ENCODE data around the gene MORC2. TPM values are rescaled to one million over a fixed set of nuclear protein-coding genes. Genes with fewer than 3 reads are reported as not detected.

Gene MORC2
- total RNA-seq, 4 donors from 2014 or later: 19.4 to 21.6 (median 20.9) TPM

DNA sequence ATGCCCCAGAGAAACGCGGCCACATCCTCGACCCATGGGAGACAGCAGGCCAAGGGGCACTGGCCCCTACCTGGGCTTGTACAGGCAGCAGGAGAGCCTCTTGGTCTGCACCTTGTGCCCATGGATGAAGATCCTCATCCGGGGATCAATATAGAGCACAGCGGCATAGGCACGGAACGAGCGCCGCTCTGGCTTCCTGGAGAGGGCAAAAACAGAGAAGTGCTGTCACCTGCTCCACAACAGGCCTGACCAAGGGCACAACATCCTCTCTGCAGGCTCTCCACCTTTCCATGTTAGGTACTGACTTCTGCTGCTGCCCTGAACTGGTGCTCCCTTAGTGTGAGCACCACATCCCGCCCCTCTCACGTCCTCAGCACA, 27.2 kb downstream of the MORC2 start:
- no peak for TF ChIP-seq CTCF (IDR thresholded peaks at IDR 0.05; ENCODE audit: low read depth)

GRCh38 chr22:30940685-30941362, 27.8 kb downstream of the MORC2 start:
- no peak for TF ChIP-seq CTCF (IDR thresholded peaks at IDR 0.05; ENCODE audit: low read depth)

DNA sequence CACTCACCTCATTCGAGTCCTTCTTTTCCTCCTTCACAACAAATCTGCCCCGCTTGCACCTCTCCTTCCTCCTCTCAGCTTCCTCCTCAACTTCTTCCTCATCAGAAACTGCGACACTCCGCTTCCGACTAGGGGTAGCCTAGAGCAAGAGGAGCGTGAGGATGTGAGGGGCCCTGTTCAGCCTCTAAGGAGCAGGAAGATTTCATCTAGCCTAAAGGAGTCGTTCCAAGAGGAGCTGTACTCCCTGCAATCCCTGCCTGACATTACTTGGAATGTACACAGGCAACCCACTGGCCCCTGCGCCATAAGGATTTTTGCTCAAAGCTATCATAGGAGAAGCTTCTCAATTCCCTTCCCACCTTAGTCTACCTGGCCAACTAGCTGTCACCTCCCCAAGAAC, 34.5 kb downstream of the MORC2 start:
- TF ChIP-seq CTCF (IDR thresholded peaks at IDR 0.05; ENCODE audit: low read depth): no peak

GRCh38 chr22:30933457-30933856, 35.1 kb downstream of the MORC2 start:
- no peak for TF ChIP-seq CTCF (IDR thresholded peaks at IDR 0.05; ENCODE audit: low read depth)

DNA sequence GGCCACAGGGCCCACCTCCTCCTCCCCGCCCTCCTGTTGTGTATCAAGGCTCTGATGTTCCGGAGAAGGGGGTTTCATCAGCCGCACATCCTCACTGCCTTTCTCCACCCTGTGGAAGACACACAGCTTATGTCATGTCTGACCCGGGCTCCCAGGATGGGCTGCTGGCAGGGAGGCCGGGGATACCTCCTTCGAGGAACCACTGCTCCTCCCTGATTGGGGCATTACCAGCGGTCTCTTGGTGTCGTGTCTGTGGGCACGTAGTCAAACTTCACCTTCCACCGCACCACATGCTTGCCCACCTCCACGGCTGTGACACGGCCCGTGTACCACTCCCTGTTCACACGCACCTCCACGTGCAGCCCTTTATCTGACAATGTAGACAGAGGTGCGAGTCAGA, 35.9 kb downstream of the MORC2 start:
- no peak for TF ChIP-seq CTCF (IDR thresholded peaks at IDR 0.05; ENCODE audit: low read depth)

- TF ChIP-seq CTCF (IDR thresholded peaks at IDR 0.05; ENCODE audit: low read depth): no peak
Measured at GRCh38 chr22:30931541-30932300, 36.9 kb downstream of the MORC2 start.

GRCh38 chr22:30930228-30930627, 38.3 kb downstream of the MORC2 start:
- no peak for TF ChIP-seq CTCF (IDR thresholded peaks at IDR 0.05; ENCODE audit: low read depth)
